Gastroesophageal sphincter (tissue), 4 donors: ENCODE data around the gene PCK2. TPM values are rescaled to one million over a fixed set of nuclear protein-coding genes. Genes with fewer than 3 reads are reported as not detected.

Experiments used
- ATAC-seq: fragments of 150-250 bp; one replicate; pipeline ENCODE4 v1.9.1; 2016; ENCODE audit warnings: mild to moderate bottlenecking, moderate library complexity
- H3K27ac ChIP-seq, 4 donors: fragments of 200-600 bp; sonication (generic) in 3 of 4; 1 replicate in 3 of 4; 2 replicates in 1 of 4; pipeline ENCODE4 v1.5.1; 2016 to 2019
- H3K27me3 ChIP-seq: fragments of 200-600 bp; sonication (generic); one replicate; pipeline ENCODE4 v1.5.1; 2019
- H3K36me3 ChIP-seq, 2 donors: fragments of 200-600 bp; sonication (generic); one replicate each; pipeline ENCODE4 v1.5.1; 2019; ENCODE audit warnings: control low read depth in 1 of 2
- H3K4me1 ChIP-seq, 3 donors: fragments of 200-600 bp; sonication (generic); 1 replicate in 2 of 3; 2 replicates in 1 of 3; pipeline ENCODE4 v1.5.1; 2016 to 2019; ENCODE audit warnings: control low read depth in 2 of 3
- H3K4me3 ChIP-seq, 2 donors: fragments of 200-600 bp; sonication (generic); one replicate each; pipeline ENCODE4 v1.5.1; 2019; ENCODE audit warnings: mild to moderate bottlenecking in 1 of 2, moderate library complexity in 1 of 2
- H3K9me3 ChIP-seq, 3 donors: fragments of 200-600 bp; sonication (generic); one replicate each; pipeline ENCODE4 v1.5.1; 2017 to 2019; ENCODE audit warnings: control low read depth in 2 of 3
- CTCF ChIP-seq, 4 experiments: fragments of 200-600 bp in 2 of 4; fragments of 450-650 bp in 2 of 4; sonication (generic) in 1 of 4; IDR thresholded peaks; one replicate each; pipeline ENCODE4 v1.5.1; 2017 to 2019; ENCODE audit warnings: antibody characterized with exemption in 4 of 4, mild to moderate bottlenecking in 2 of 4, moderate library complexity in 2 of 4
- EP300 ChIP-seq: sonication (generic); formaldehyde crosslinking; IDR thresholded peaks from one replicate; pipeline ENCODE4 v1.6.1; 2017; ENCODE audit warnings: antibody characterized with exemption, mild to moderate bottlenecking
- POLR2A ChIP-seq, 2 donors: fragments of 450-650 bp; IDR thresholded peaks; one replicate each; pipeline ENCODE4 v1.6.1; 2017; ENCODE audit warnings: antibody characterized with exemption in 2 of 2, mild to moderate bottlenecking in 2 of 2, moderate library complexity in 1 of 2
- POLR2AphosphoS5 ChIP-seq: sonication (generic); formaldehyde crosslinking; IDR thresholded peaks from one replicate; pipeline ENCODE4 v1.6.1; 2017; ENCODE audit warnings: antibody characterized with exemption
- WGBS, 2 donors: methylation state at CpG; one replicate each; pipeline ENCODE4 v1.1.5; 2018; ENCODE audit warnings: low coverage in 1 of 2; 5-methylcytosine and 5-hydroxymethylcytosine counted together
- total RNA-seq, 4 donors: library from RNA; depleted of rRNA; stranded (reverse); fragments of >200 nt; gene quantifications; one replicate each; pipeline ENCODE4 v1.1.0, GENCODE V29; 2016

The PCK2 gene
- total RNA-seq, 4 donors from 2014 or later = 9.2 to 14.9 (median 11.6) TPM

DNA sequence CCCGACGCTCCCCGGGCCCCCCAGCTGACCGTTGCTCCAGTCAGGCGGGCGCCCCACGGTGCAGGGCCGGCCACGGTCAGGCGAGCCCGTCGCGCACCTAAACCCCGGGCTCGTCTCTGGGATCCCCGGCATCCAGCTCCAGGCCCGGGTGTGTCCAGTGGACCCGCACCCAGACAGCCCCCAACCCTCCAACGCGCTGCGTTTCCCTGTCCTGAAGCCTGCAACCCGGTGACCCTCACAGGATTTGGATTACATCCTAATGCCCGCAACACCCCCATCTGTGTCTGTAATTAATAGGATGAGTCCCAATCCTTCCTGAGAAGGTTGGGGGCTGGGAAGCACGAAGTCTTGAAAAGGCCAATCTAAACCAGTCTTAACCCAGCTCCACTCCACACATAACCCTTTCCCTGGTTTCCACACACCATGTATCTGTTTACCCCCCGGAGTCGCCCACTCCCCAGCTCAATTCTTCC is 12.3 kb upstream of the PCK2 start:
- ATAC-seq = no peak
- Histone ChIP-seq H3K36me3 (no peaks in the 10 kb centered on the region), H3K4me3 (peak overlapping the region; percentile 30 to 67), H3K27me3 (no peaks in the 10 kb centered on the region), H3K4me1 (peaks cover 0 to 18% (median 0%) of the 10 kb centered on the region in 3 donors), H3K27ac (peak overlapping the region in 2 of 4 donors; percentile 65 to 69), H3K9me3 (no peaks in the 10 kb centered on the region)
- no peak for TF ChIP-seq EP300
- TF ChIP-seq CTCF (IDR thresholded peaks at IDR 0.05) = no peak
- no peak for TF ChIP-seq POLR2A (IDR thresholded peaks at IDR 0.05)
- TF ChIP-seq POLR2AphosphoS5 = no peak
- 79 to 82% methylated on average over 4 to 5 of the region's 26 CpGs for WGBS, 2 donors

- no peaks in the 10 kb centered on the region for H3K27me3 ChIP-seq
- no peaks in the 10 kb centered on the region for H3K36me3 ChIP-seq
- no peaks in the 10 kb centered on the region for H3K9me3 ChIP-seq
- no peak for ATAC-seq
- H3K4me1 ChIP-seq = peaks cover 0 to 18% (median 0%) of the 10 kb centered on the region in 3 donors
- TF ChIP-seq CTCF (IDR thresholded peaks at IDR 0.05) = no peak
- no peak for TF ChIP-seq POLR2A (IDR thresholded peaks at IDR 0.05)
- TF ChIP-seq EP300 = no peak
- no peak for TF ChIP-seq POLR2AphosphoS5
- H3K27ac ChIP-seq = no peak overlapping the region
- H3K4me3 ChIP-seq = no peak overlapping the region
- 67% methylated on average over 1 of the region's 5 CpGs; no CpG with 5 or more reads in 1 of the 2 donors for WGBS, 2 donors
These were observed 11.6 kb upstream of the PCK2 start for GRCh38 chr14:24082411-24083080.

DNA sequence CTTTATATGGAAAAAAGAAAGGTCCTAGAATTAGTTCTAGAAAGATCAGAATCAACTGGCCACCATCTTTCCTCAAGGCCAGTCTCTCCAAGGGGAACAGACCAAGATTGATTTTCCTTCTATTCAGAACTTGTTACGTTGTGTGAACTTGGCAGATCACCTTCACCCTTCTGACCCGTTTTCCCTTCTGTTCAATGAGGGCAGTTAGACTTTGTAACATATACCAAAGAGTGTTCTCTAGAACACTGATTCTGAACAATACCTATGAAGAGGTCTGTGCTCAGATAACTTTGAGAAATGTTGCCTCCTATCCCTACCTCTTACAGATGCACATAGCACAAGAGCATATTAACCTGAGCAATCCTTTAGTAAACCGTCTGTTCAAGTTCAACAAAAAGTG is 10.6 kb upstream of the PCK2 start:
- H3K27me3 ChIP-seq = no peaks in the 10 kb centered on the region
- no peaks in the 10 kb centered on the region for H3K9me3 ChIP-seq
- ATAC-seq = no peak
- TF ChIP-seq POLR2AphosphoS5 (no peak), EP300 (no peak), CTCF (IDR thresholded peaks at IDR 0.05) (no peak), POLR2A (IDR thresholded peaks at IDR 0.05) (no peak)
- no peak overlapping the region for H3K4me3 ChIP-seq
- 89% methylated on average over 3 of the region's 3 CpGs for WGBS, 2 donors
- H3K4me1 ChIP-seq = peaks cover 0 to 18% (median 0%) of the 10 kb centered on the region in 3 donors
- H3K27ac ChIP-seq = no peak overlapping the region
- no peaks in the 10 kb centered on the region for H3K36me3 ChIP-seq

GRCh38 chr14:24084440-24084839 is 9.7 kb upstream of the PCK2 start:
- H3K36me3 ChIP-seq = no peaks in the 10 kb centered on the region
- TF ChIP-seq POLR2AphosphoS5 (no peak), EP300 (no peak), POLR2A (IDR thresholded peaks at IDR 0.05) (no peak), CTCF (IDR thresholded peaks at IDR 0.05) (no peak)
- H3K4me3 ChIP-seq = no peak overlapping the region
- peaks cover 0 to 18% (median 0%) of the 10 kb centered on the region in 3 donors for H3K4me1 ChIP-seq
- WGBS, 2 donors = no CpG with 5 or more reads among the region's 2 CpGs
- no peak for ATAC-seq
- H3K27me3 ChIP-seq = no peaks in the 10 kb centered on the region
- H3K9me3 ChIP-seq = no peaks in the 10 kb centered on the region
- H3K27ac ChIP-seq = no peak overlapping the region

DNA sequence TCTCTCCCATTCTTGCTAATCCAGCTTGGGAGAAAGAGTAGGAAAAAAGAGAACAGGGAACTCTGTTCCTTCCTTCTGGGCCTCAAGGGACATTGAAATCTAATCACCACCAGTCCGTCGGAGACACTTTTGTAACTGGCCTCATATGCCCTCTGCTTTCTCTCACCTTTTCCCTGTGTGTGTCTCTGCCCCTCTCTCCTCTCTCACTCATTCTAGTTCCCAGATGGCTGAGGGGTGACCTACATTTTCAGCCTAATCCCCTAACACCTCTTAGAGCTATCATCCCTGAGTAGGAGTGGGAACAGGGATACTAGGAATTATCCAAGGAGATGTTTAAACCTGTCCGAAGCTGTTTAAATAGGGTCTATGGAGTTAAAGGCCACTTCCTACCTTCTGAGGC is 8.9 kb upstream of the PCK2 start:
- no peak for TF ChIP-seq EP300
- TF ChIP-seq CTCF (IDR thresholded peaks at IDR 0.05) = no peak
- 86 to 93% methylated on average over 3 of the region's 3 CpGs for WGBS, 2 donors
- ATAC-seq = no peak
- peaks cover 0 to 18% (median 0%) of the 10 kb centered on the region in 3 donors for H3K4me1 ChIP-seq
- H3K9me3 ChIP-seq = no peaks in the 10 kb centered on the region
- no peak overlapping the region for H3K27ac ChIP-seq
- H3K4me3 ChIP-seq = no peak overlapping the region
- no peaks in the 10 kb centered on the region for H3K27me3 ChIP-seq
- H3K36me3 ChIP-seq = no peaks in the 10 kb centered on the region
